Transverse colon (tissue), 3 donors: ENCODE results near the gene CDC42BPB.

Source experiments
- POLR2A ChIP-seq: fragments of 450-650 bp; IDR thresholded peaks from one replicate; pipeline ENCODE4 v1.6.1; 2016; ENCODE audit warnings: antibody characterized with exemption, mild to moderate bottlenecking, moderate library complexity
- TF ChIP-seq, protein P1 (sequence below), 5 experiments: fragments of 200-600 bp in 3 of 5; fragments of 450-650 bp in 2 of 5; sonication (generic) in 3 of 5; IDR thresholded peaks; 1 replicate in 2 of 5; 2 replicates in 3 of 5; pipeline ENCODE4 v1.5.1; 2016 to 2017; ENCODE audit warnings: antibody characterized with exemption in 5 of 5, inconsistent platforms in 3 of 5, mild to moderate bottlenecking in 2 of 5, moderate library complexity in 1 of 5

DNA sequence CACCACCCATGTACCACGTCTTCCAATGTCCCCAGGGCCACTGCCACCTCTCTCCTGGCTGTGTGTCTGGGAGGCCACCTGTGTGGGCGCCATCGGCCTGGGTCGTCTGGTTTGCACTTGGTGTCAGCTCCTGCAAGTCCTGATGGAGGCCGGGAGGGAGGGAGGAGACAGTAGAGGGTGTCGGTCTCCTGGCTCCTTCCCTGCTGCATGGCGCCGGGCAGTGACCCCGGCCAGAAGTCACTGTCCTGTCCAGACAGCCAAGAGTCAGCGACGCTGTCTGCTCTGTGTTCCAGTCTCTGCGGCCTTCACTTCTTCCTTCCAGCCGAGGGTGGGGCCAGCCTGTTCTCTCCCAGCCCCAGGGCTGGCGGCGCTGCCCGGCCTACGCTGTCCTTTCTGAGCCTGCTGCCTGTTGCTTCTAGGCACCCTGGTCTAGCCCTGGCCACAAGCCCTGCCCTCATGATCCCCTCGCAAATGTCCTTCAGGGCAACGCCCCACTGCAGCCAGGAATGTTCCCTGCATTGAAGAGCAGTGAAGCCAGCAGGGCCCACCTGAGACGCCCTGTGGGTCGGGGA lies 13.7 kb upstream of the CDC42BPB start:
- TF ChIP-seq, protein P1, sequence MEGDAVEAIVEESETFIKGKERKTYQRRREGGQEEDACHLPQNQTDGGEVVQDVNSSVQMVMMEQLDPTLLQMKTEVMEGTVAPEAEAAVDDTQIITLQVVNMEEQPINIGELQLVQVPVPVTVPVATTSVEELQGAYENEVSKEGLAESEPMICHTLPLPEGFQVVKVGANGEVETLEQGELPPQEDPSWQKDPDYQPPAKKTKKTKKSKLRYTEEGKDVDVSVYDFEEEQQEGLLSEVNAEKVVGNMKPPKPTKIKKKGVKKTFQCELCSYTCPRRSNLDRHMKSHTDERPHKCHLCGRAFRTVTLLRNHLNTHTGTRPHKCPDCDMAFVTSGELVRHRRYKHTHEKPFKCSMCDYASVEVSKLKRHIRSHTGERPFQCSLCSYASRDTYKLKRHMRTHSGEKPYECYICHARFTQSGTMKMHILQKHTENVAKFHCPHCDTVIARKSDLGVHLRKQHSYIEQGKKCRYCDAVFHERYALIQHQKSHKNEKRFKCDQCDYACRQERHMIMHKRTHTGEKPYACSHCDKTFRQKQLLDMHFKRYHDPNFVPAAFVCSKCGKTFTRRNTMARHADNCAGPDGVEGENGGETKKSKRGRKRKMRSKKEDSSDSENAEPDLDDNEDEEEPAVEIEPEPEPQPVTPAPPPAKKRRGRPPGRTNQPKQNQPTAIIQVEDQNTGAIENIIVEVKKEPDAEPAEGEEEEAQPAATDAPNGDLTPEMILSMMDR (IDR thresholded peaks at IDR 0.05), result no peak
- no peak for TF ChIP-seq POLR2A
